HEK293 (cell line): ENCODE measurements around the gene GTF2F1.

Experiments
- CTCF ChIA-PET: fragments of 350-600 bp; formaldehyde crosslinking; extraction: SDS; loops from one replicate; lab custom pipeline; 2021; ENCODE audit warnings: antibody characterized with exemption; lab: Yijun Ruan, JAX
- POLR2A ChIA-PET: fragments of 300-600 bp; formaldehyde crosslinking; extraction: SDS; loops from one replicate; lab custom pipeline; 2020; ENCODE audit warnings: antibody characterized with exemption, inconsistent platforms; lab: Yijun Ruan, JAX
- H3K27ac ChIP-seq: fragments of 200-500 bp; sonication (Bioruptor generic); 2 replicates; pipeline ENCODE4 v1.5.1; 2014; ENCODE audit warnings: low read depth, low read length, control low read depth, inconsistent platforms; ENCODE audit errors: extremely low read depth
- H3K36me3 ChIP-seq, 2 experiments: fragments of 200-500 bp in 1 of 2; sonication (Bioruptor generic) in 1 of 2; 1 replicate in 1 of 2; 2 replicates in 1 of 2; pipeline ENCODE4 v1.5.1; 2014 to 2017; ENCODE audit warnings: inconsistent platforms in 2 of 2, low read length in 2 of 2; ENCODE audit not compliant: control insufficient read depth in 2 of 2, insufficient read depth in 1 of 2
- H3K4me1 ChIP-seq: fragments of 200-500 bp; sonication (Bioruptor generic); 2 replicates; pipeline ENCODE4 v1.5.1; 2014; ENCODE audit warnings: mild to moderate bottlenecking, low read length, inconsistent platforms; ENCODE audit not compliant: control insufficient read depth, insufficient read depth
- H3K4me3 ChIP-seq: 2 replicates; pipeline ENCODE4 v1.5.1; 2011; ENCODE audit warnings: low read depth, mild to moderate bottlenecking, control low read depth, low read length, moderate library complexity
- H3K9me3 ChIP-seq: fragments of 200-500 bp; sonication (Bioruptor generic); 2 replicates; pipeline ENCODE4 v1.5.1; 2014; ENCODE audit warnings: low read depth, low read length, inconsistent platforms; ENCODE audit not compliant: control insufficient read depth, insufficient read depth
- GLIS1 ChIP-seq: fragments of 450-650 bp; formaldehyde crosslinking; IDR thresholded peaks from 2 replicates; pipeline ENCODE4 v1.5.1; 2016; ENCODE audit warnings: missing biosample characterization, missing genetic modification characterization
- HIC1 ChIP-seq: fragments of 450-650 bp; formaldehyde crosslinking; IDR thresholded peaks from 2 replicates; pipeline ENCODE4 v1.5.1; 2016; ENCODE audit warnings: missing biosample characterization, missing genetic modification characterization
- HOXD13 ChIP-seq: sonication (generic); formaldehyde crosslinking; IDR thresholded peaks from 2 replicates; pipeline ENCODE4 v1.8.0; 2022; ENCODE audit warnings: missing genetic modification reagents, borderline replicate concordance
- KLF8 ChIP-seq: fragments of 450-650 bp; formaldehyde crosslinking; IDR thresholded peaks from 2 replicates; pipeline ENCODE4 v1.5.1; 2016; ENCODE audit warnings: missing biosample characterization, missing genetic modification characterization
- PBX3 ChIP-seq: sonication (generic); formaldehyde crosslinking; IDR thresholded peaks from 2 replicates; pipeline ENCODE4 v1.8.1; 2022; ENCODE audit warnings: mild to moderate bottlenecking, moderate library complexity, missing genetic modification reagents
- SCRT2 ChIP-seq: fragments of 450-650 bp; formaldehyde crosslinking; IDR thresholded peaks from 2 replicates; pipeline ENCODE4 v1.5.1; 2016; ENCODE audit warnings: missing biosample characterization, missing genetic modification characterization
- SP2 ChIP-seq: fragments of 450-650 bp; formaldehyde crosslinking; IDR thresholded peaks from 2 replicates; pipeline ENCODE4 v1.5.1; 2016; ENCODE audit warnings: missing biosample characterization, missing genetic modification characterization
- TRIM28 ChIP-seq: IDR thresholded peaks from 2 replicates; pipeline ENCODE4 v1.6.1; 2011; ENCODE audit warnings: low read length, control low read depth, borderline replicate concordance
- WT1 ChIP-seq: fragments of 450-650 bp; formaldehyde crosslinking; IDR thresholded peaks from 2 replicates; pipeline ENCODE4 v1.5.1; 2016; ENCODE audit warnings: missing biosample characterization, missing genetic modification characterization
- YY1 ChIP-seq: fragments of 450-650 bp; formaldehyde crosslinking; IDR thresholded peaks from 2 replicates; pipeline ENCODE4 v1.5.1; 2018; ENCODE audit warnings: missing biosample characterization, missing genetic modification characterization
- ZBTB48 ChIP-seq: fragments of 450-650 bp; formaldehyde crosslinking; IDR thresholded peaks from 2 replicates; pipeline ENCODE4 v1.5.1; 2016; ENCODE audit warnings: missing biosample characterization, missing genetic modification characterization
- ZBTB6 ChIP-seq: fragments of 450-650 bp; formaldehyde crosslinking; IDR thresholded peaks from 2 replicates; pipeline ENCODE4 v1.5.1; 2017; ENCODE audit warnings: missing biosample characterization, missing genetic modification characterization
- ZNF16 ChIP-seq: fragments of 450-650 bp; formaldehyde crosslinking; IDR thresholded peaks from 2 replicates; pipeline ENCODE4 v1.5.1; 2016; ENCODE audit warnings: low read depth, missing biosample characterization, missing genetic modification characterization
- ZNF2 ChIP-seq: fragments of 450-650 bp; formaldehyde crosslinking; IDR thresholded peaks from 2 replicates; pipeline ENCODE4 v1.5.1; 2016; ENCODE audit warnings: missing biosample characterization, missing genetic modification characterization
- ZNF362 ChIP-seq: fragments of 450-650 bp; formaldehyde crosslinking; IDR thresholded peaks from 2 replicates; pipeline ENCODE4 v1.5.1; 2016; ENCODE audit warnings: missing biosample characterization, missing genetic modification characterization
- ZNF366 ChIP-seq: fragments of 450-650 bp; formaldehyde crosslinking; conservative IDR thresholded peaks from 2 replicates; pipeline ENCODE4 v1.5.1; 2016; ENCODE audit warnings: missing biosample characterization, missing genetic modification characterization
- ZNF37A ChIP-seq: fragments of 450-650 bp; IDR thresholded peaks from 2 replicates; pipeline ENCODE4 v1.5.1; 2018; ENCODE audit warnings: missing biosample characterization, missing genetic modification characterization
- ZNF391 ChIP-seq: fragments of 450-650 bp; formaldehyde crosslinking; IDR thresholded peaks from 2 replicates; pipeline ENCODE4 v1.5.1; 2016; ENCODE audit warnings: low read depth, missing biosample characterization, missing genetic modification characterization, borderline replicate concordance
- ZNF473 ChIP-seq: fragments of 450-650 bp; formaldehyde crosslinking; IDR thresholded peaks from 2 replicates; pipeline ENCODE4 v1.5.1; 2017; ENCODE audit warnings: missing biosample characterization, missing genetic modification characterization
- ZNF510 ChIP-seq: fragments of 450-650 bp; formaldehyde crosslinking; IDR thresholded peaks from 2 replicates; pipeline ENCODE4 v1.5.1; 2018; ENCODE audit warnings: mild to moderate bottlenecking, missing genetic modification characterization, missing biosample characterization; ENCODE audit not compliant: insufficient replicate concordance
- ZNF514 ChIP-seq: fragments of 450-650 bp; formaldehyde crosslinking; IDR thresholded peaks from 2 replicates; pipeline ENCODE4 v1.5.1; 2016; ENCODE audit warnings: missing biosample characterization, missing genetic modification characterization
- ZNF548 ChIP-seq: fragments of 450-650 bp; formaldehyde crosslinking; IDR thresholded peaks from 2 replicates; pipeline ENCODE4 v1.5.1; 2016; ENCODE audit warnings: missing biosample characterization, missing genetic modification characterization
- ZNF549 ChIP-seq: fragments of 450-650 bp; IDR thresholded peaks from 2 replicates; pipeline ENCODE4 v1.5.1; 2018; ENCODE audit warnings: missing biosample characterization, missing genetic modification characterization, mild to moderate bottlenecking, inconsistent platforms, moderate library complexity
- ZNF555 ChIP-seq: fragments of 450-650 bp; formaldehyde crosslinking; conservative IDR thresholded peaks from 2 replicates; pipeline ENCODE4 v1.5.1; 2017; ENCODE audit warnings: missing biosample characterization, mild to moderate bottlenecking, missing genetic modification characterization, inconsistent platforms
- ZNF560 ChIP-seq: fragments of 450-650 bp; formaldehyde crosslinking; IDR thresholded peaks from 2 replicates; pipeline ENCODE4 v1.5.1; 2017; ENCODE audit warnings: missing biosample characterization, missing genetic modification characterization, borderline replicate concordance
- ZNF580 ChIP-seq: fragments of 450-650 bp; formaldehyde crosslinking; IDR thresholded peaks from 2 replicates; pipeline ENCODE4 v1.5.1; 2016; ENCODE audit warnings: missing biosample characterization, missing genetic modification characterization
- ZNF610 ChIP-seq: fragments of 450-650 bp; formaldehyde crosslinking; IDR thresholded peaks from 2 replicates; pipeline ENCODE4 v1.5.1; 2016; ENCODE audit warnings: missing biosample characterization, missing genetic modification characterization, borderline replicate concordance
- ZNF621 ChIP-seq: fragments of 450-650 bp; formaldehyde crosslinking; IDR thresholded peaks from 2 replicates; pipeline ENCODE4 v1.5.1; 2017; ENCODE audit warnings: missing biosample characterization, missing genetic modification characterization
- ZNF658 ChIP-seq: fragments of 450-650 bp; formaldehyde crosslinking; IDR thresholded peaks from 2 replicates; pipeline ENCODE4; 2016; ENCODE audit warnings: missing biosample characterization, missing genetic modification characterization
- ZNF701 ChIP-seq: fragments of 450-650 bp; formaldehyde crosslinking; IDR thresholded peaks from 2 replicates; pipeline ENCODE4 v1.5.1; 2016; ENCODE audit warnings: missing biosample characterization, missing genetic modification characterization
- ZNF768 ChIP-seq: fragments of 450-650 bp; formaldehyde crosslinking; IDR thresholded peaks from 2 replicates; pipeline ENCODE4 v1.5.1; 2018; ENCODE audit warnings: missing biosample characterization, mild to moderate bottlenecking, missing genetic modification characterization
- ZNF791 ChIP-seq: fragments of 450-650 bp; formaldehyde crosslinking; IDR thresholded peaks from 2 replicates; pipeline ENCODE4 v1.5.1; 2016; ENCODE audit warnings: missing biosample characterization, missing genetic modification characterization
- ZNF837 ChIP-seq: fragments of 450-650 bp; formaldehyde crosslinking; IDR thresholded peaks from 2 replicates; pipeline ENCODE4 v1.5.1; 2016; ENCODE audit warnings: missing biosample characterization, missing genetic modification characterization
- ZSCAN30 ChIP-seq: fragments of 450-650 bp; IDR thresholded peaks from 2 replicates; pipeline ENCODE4 v1.5.1; 2018; ENCODE audit warnings: missing biosample characterization, mild to moderate bottlenecking, missing genetic modification characterization, moderate library complexity

Gene GTF2F1

GRCh38 chr19:6412447-6413091 is 19.6 kb upstream of the GTF2F1 start:
- ChIA-PET POLR2A (no interaction called here), CTCF (interaction anchor here (1.0 kb wide), 1 partner anchor 20 kb away, joined by 5 read pairs; the partner anchor contains the start of gene GTF2F1)
- no peak overlapping the region for H3K27ac ChIP-seq
- no peaks in the 10 kb centered on the region for H3K4me1 ChIP-seq
- peaks cover 3 to 40% of the 10 kb centered on the region in 2 experiments; a peak in 2 of 3 replicates for H3K36me3 ChIP-seq
- no peaks in the 10 kb centered on the region for H3K9me3 ChIP-seq
- no peak overlapping the region for H3K4me3 ChIP-seq
- TF ChIP-seq ZNF549 (tag by site-specific recombination) = no peak
- TF ChIP-seq ZNF366 (tag by site-specific recombination) = no peak
- TF ChIP-seq ZNF16 = no peak
- TF ChIP-seq ZNF768 (tag by site-specific recombination) = no peak
- no peak for TF ChIP-seq ZNF621
- peak; percentile 44; the same call in 1 of the 2 replicates for TF ChIP-seq HIC1 (tag by site-specific recombination)
- TF ChIP-seq ZNF610 (tag by site-specific recombination) = no peak
- peak; percentile 93 for TF ChIP-seq ZNF2 (tag by site-specific recombination)
- no peak for TF ChIP-seq ZNF701 (tag by site-specific recombination)
- no peak for TF ChIP-seq YY1 (tag by site-specific recombination)
- no peak for TF ChIP-seq ZNF548 (tag by site-specific recombination)
- no peak for TF ChIP-seq SP2 (tag by site-specific recombination)
- TF ChIP-seq ZNF510 = no peak
- no peak for TF ChIP-seq WT1 (tag by site-specific recombination)
- no peak for TF ChIP-seq ZBTB6 (tag by site-specific recombination)
- TF ChIP-seq ZNF473 (tag by site-specific recombination) = no peak
- no peak for TF ChIP-seq ZNF580 (tag by site-specific recombination)
- TF ChIP-seq SCRT2 (tag by site-specific recombination) = peak; percentile 92
- TF ChIP-seq ZNF37A (tag by site-specific recombination) = no peak
- no peak for TF ChIP-seq ZNF837 (tag by site-specific recombination)
- TF ChIP-seq ZNF514 (tag by site-specific recombination) = no peak
- no peak for TF ChIP-seq ZNF791 (tag by site-specific recombination)
- no peak for TF ChIP-seq KLF8 (tag by site-specific recombination)
- TF ChIP-seq ZNF391 (tag by site-specific recombination) = no peak
- no peak for TF ChIP-seq ZNF658
- no peak for TF ChIP-seq HOXD13 (CRISPR knock-in tag)
- no peak for TF ChIP-seq ZNF362
- no peak; the same call in 1 of the 2 replicates for TF ChIP-seq GLIS1
- TF ChIP-seq ZBTB48 (tag by site-specific recombination) = 0 out of 2 replicates have a peak, but pooled peaks have one; percentile 20
- TF ChIP-seq PBX3 (CRISPR knock-in tag) = no peak
- TF ChIP-seq ZNF555 (tag by site-specific recombination) = no peak
- peak; percentile 59; the same call in 1 of the 2 replicates for TF ChIP-seq ZSCAN30 (tag by site-specific recombination)
- no peak for TF ChIP-seq ZNF560
- TF ChIP-seq TRIM28 = no peak
